GM12874 (cell line): Measurements from ENCODE around the gene IFI16.

Experiments used
- CTCF ChIP-seq: IDR thresholded peaks from 2 replicates; pipeline ENCODE4 v1.5.1; 2011; ENCODE audit warnings: low read depth, mild to moderate bottlenecking, control low read depth, low read length, moderate library complexity; ENCODE audit not compliant: insufficient read depth

IFI16 gene

GRCh38 chr1:159023723-159024122 lies 14.0 kb downstream of the IFI16 start:
- no peak for TF ChIP-seq CTCF

GRCh38 chr1:159025043-159025442 lies 15.3 kb downstream of the IFI16 start:
- TF ChIP-seq CTCF = no peak

GRCh38 chr1:159030311-159030710 lies 20.6 kb downstream of the IFI16 start:
- TF ChIP-seq CTCF = no peak

- TF ChIP-seq CTCF = no peak
Measured at GRCh38 chr1:159030877-159031447, 21.3 kb downstream of the IFI16 start.

- no peak for TF ChIP-seq CTCF
Measured at GRCh38 chr1:159040206-159040605, 30.5 kb downstream of the IFI16 start.

- no peak for TF ChIP-seq CTCF
Measured at GRCh38 chr1:159040893-159041724, 31.4 kb downstream of the IFI16 start.

GRCh38 chr1:159051436-159051835 lies 41.7 kb downstream of the IFI16 start:
- no peak for TF ChIP-seq CTCF
